ENCODE data around the gene MYO16. TPM values are rescaled to one million over a fixed set of nuclear protein-coding genes. Genes with fewer than 3 reads are reported as not detected.

The MYO16 gene
- polyA plus RNA-seq, 6 donors from 2014 or later, result not detected

DNA sequence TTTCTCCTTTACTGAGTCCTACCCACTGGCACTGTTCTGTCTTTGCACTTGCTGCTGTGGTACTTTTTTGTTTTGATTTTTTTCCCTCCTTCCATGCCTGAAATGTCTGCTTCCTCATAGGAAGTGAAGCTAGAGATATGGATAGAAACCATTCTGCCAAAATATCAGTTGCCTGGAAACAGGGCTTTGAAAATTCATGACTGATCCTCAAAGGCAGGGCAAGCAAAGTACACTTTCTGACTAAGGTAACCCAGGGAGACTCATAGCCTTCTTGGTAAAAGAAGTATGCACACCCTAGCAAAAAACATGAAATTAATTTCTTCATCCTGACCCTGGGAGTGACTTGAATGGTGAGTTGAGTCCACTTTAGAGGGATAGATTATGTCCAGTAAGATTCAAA is 329.8 kb downstream of the MYO16 start:
- Mint-ChIP-seq H3K27ac (no peak overlapping the region), H3K9me3 (no peaks in the 10 kb centered on the region), H3K27me3 (peaks cover 12 to 27% (median 14%) of the 10 kb centered on the region in 3 donors), H3K4me1 (no peaks in the 10 kb centered on the region), H3K36me3 (no peaks in the 10 kb centered on the region), H3K4me3 (no peak overlapping the region)
- ATAC-seq (ENCODE audit: low read depth in 2 of 2), result no peak
- DNase-seq, result no peak

DNA sequence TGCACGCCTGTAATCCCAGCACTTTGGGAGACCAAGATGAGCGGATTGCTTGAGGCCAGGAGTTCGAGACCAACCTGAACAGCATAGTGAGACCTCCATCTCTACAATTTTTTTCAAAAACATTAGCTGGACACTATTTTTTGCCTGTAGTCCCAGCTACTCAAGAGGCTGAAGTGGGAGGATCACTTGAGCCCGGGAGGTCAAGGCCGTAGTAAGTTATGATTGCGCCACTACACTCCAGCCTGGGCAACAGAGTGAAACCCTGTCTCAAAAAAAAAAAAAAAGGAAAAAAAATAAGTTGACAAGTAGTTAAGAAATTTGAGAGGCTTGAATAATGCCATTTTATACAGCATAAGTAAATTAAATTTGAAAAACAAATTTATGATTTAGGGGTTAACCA is 330.6 kb downstream of the MYO16 start:
- no peaks in the 10 kb centered on the region for H3K4me1 Mint-ChIP-seq

DNA sequence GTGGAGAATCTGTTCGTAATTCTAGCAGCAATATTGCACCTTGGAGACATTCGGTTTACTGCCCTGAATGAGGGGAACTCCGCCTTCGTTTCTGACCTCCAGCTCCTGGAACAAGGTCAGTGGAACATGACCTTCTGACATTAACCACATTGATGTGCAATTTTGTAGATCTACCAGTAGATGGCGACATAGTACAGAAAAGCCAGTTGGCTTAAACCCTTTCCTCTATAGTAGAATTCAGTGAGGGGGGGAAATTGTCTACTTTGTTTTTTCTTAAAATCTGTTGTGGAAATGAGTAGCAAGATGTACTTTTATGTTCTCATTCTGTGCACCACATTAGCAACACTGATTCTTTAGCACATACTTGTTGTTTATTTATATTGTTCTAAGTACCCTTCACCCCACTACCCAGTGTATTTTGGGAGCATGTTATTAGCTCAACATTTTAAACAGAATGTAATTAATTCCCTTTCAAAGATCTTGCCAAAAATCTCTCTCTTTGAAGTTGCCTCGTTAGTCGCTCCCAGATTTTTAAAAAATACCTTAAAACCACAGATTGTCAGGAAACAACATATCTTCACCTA is 332.2 kb downstream of the MYO16 start:
- H3K4me3 Mint-ChIP-seq, result peak overlapping the region in 1 of 8 donors; percentile 65

More for the DNA sequence above, 330.6 kb downstream of the MYO16 start:
- H3K4me3 Mint-ChIP-seq, result no peak overlapping the region
- no peak overlapping the region for H3K27ac Mint-ChIP-seq
- DNase-seq, result no peak
- no peak for ATAC-seq (ENCODE audit: low read depth in 2 of 2)
- H3K9me3 Mint-ChIP-seq, result no peaks in the 10 kb centered on the region
- no peaks in the 10 kb centered on the region for H3K36me3 Mint-ChIP-seq
- peaks cover 9 to 26% (median 14%) of the 10 kb centered on the region in 3 donors for H3K27me3 Mint-ChIP-seq

DNA sequence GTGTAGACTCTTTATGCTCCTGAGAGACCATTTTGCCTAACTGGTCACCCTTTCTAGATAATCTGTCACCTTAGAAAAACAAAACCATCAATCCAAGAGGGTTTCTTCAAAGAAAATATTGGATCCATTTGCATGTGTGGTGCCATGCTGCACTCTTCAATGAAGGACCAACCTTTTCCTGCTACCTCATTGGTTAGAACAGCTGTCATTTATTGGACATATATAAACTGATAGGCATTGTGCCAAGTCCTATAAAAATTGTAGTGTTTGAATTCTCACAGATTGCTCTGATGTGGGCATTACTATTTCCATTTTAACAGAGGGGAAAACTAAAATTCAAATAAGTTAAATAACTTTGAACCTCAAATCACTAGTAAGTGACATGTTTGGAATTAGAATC is 333.2 kb downstream of the MYO16 start:
- Mint-ChIP-seq H3K4me3 (no peak overlapping the region), H3K27ac (no peak overlapping the region), H3K9me3 (no peaks in the 10 kb centered on the region), H3K4me1 (no peaks in the 10 kb centered on the region), H3K27me3 (peaks cover 0 to 9% (median 0%) of the 10 kb centered on the region in 3 donors), H3K36me3 (no peaks in the 10 kb centered on the region)
- DNase-seq (no peak), ATAC-seq (ENCODE audit: low read depth in 2 of 2) (no peak)

More for the DNA sequence above, 332.2 kb downstream of the MYO16 start:
- H3K27me3 Mint-ChIP-seq, result peaks cover 3 to 12% (median 4%) of the 10 kb centered on the region in 3 donors
- H3K9me3 Mint-ChIP-seq, result no peaks in the 10 kb centered on the region
- no peaks in the 10 kb centered on the region for H3K36me3 Mint-ChIP-seq
- DNase-seq, result peak; percentile 38
- H3K4me1 Mint-ChIP-seq, result no peaks in the 10 kb centered on the region
- peak; percentile 46 to 72 for ATAC-seq (ENCODE audit: low read depth in 2 of 2)
- H3K27ac Mint-ChIP-seq, result no peak overlapping the region

DNA sequence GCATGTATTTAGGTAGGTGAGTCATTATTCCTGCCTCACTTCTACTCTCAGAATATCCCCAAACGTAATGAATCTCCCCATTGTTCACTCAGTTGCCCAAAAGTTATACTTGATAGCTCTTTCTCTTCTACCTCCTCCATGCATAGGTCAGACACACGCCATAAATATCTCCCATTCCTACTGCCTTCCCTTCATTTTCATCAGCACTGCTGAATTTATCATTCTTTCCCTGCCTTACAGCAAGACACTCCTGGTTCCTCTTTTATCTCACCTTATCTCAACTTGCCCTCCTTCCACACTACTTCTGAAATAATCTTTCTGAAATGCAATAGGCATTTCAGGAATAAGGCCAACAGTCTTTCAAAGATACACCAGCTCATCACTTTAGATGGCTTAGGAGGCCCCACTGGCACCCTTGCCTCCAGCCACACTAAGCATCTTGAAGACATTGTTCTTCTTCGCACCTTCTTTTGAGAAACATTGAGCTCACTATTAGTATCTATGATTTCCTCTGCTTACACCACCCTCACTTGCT is 333.9 kb downstream of the MYO16 start:
- ATAC-seq (ENCODE audit: low read depth in 2 of 2) (no peak), DNase-seq (no peak)
- H3K4me1 Mint-ChIP-seq, result no peaks in the 10 kb centered on the region
- peak overlapping the region in 1 of 6 donors; percentile 0 for H3K27ac Mint-ChIP-seq
- H3K9me3 Mint-ChIP-seq, result no peaks in the 10 kb centered on the region
- peaks cover 0 to 9% (median 0%) of the 10 kb centered on the region in 3 donors for H3K27me3 Mint-ChIP-seq
- no peak overlapping the region for H3K4me3 Mint-ChIP-seq
- H3K36me3 Mint-ChIP-seq, result no peaks in the 10 kb centered on the region

DNA sequence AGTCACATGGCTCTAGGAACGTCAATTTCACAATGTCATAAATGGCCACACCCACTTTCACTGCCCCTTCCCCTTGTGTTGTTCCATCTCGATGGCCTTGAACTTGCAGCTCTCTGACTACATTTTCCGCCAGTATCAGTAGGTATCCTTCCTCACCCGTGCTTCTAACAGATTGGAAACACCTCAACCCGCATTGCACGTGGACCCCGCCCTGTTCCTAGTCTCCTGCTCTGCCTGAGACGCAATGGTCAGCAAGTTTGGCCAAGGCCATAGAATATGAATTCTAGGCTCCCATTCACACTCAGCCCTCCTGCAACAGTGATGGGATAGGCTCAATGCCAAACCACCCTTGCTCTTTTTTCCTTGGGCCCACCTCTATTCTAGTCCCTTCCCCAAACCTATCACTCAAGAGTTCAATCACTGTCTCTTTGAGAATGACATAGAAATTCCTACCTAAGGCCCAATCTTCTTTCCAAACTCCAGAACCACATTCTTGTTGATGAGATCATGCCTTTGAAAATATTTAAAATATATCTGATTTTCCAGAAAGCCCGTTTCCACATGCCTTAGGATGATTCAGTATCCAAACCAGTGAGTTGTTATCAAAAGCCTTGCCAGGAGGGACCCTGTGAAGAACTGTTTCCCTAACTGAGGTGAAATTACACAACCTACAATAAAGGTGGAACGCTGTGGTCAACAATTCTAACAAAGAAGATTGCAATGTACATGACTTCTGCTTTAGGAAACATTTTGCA is 334.6 kb downstream of the MYO16 start:
- H3K27ac Mint-ChIP-seq, result peak overlapping the region in 1 of 6 donors; percentile 41
- ATAC-seq (ENCODE audit: low read depth in 2 of 2), result no peak
- H3K9me3 Mint-ChIP-seq, result no peaks in the 10 kb centered on the region
- no peaks in the 10 kb centered on the region for H3K36me3 Mint-ChIP-seq
- H3K4me3 Mint-ChIP-seq, result no peak overlapping the region
- no peaks in the 10 kb centered on the region for H3K4me1 Mint-ChIP-seq
- no peak for DNase-seq
- peaks cover 0 to 8% (median 0%) of the 10 kb centered on the region in 3 donors for H3K27me3 Mint-ChIP-seq

DNA sequence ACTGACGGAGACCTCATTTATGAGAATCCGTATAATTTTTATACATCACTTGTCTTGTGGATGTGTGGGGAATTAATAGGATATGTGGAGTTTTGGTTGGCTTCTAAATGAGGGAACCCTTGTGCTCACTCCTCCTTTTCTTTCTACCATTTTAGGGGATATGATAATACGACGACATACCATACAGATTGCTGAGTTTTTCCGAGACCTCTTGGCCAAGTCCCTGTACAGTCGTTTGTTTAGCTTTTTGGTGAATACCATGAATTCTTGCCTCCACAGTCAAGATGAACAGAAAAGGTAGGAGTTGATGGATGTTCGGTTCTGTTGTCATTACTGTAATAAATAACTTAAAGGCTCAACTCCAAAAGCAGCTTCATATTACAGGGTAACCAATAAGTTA is 335.2 kb downstream of the MYO16 start:
- H3K36me3 Mint-ChIP-seq, result no peaks in the 10 kb centered on the region
- peaks cover 0 to 4% (median 0%) of the 10 kb centered on the region in 3 donors for H3K27me3 Mint-ChIP-seq
- no peaks in the 10 kb centered on the region for H3K9me3 Mint-ChIP-seq
- ATAC-seq (ENCODE audit: low read depth in 2 of 2), result no peak
- peak overlapping the region in 1 of 6 donors; percentile 41 for H3K27ac Mint-ChIP-seq
- no peaks in the 10 kb centered on the region for H3K4me1 Mint-ChIP-seq
- DNase-seq, result no peak
- H3K4me3 Mint-ChIP-seq, result no peak overlapping the region

DNA sequence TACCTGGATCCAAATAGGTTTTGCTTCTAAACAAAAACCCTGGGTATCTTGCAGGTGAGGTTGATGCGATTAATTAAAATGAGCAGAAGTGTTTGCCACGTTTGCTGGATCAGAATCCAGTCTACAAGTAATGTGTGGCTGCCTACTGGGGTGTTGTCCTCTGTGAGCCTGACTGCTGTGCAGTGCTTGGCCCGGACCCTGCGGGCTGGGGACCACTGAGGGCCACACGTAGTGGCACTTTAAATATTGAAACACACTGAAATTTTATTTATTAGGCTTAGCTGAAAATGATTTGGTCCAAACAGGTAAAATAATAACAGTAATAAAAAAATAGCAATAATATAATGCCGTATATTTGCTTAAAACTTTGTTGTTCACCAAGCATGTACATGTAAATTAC is 338.0 kb downstream of the MYO16 start:
- DNase-seq (no peak), ATAC-seq (ENCODE audit: low read depth in 2 of 2) (no peak)
- no peaks in the 10 kb centered on the region for H3K4me1 Mint-ChIP-seq
- H3K27ac Mint-ChIP-seq, result no peak overlapping the region
- no peaks in the 10 kb centered on the region for H3K27me3 Mint-ChIP-seq
- H3K9me3 Mint-ChIP-seq, result no peaks in the 10 kb centered on the region
- no peak overlapping the region for H3K4me3 Mint-ChIP-seq
- H3K36me3 Mint-ChIP-seq, result no peaks in the 10 kb centered on the region

DNA sequence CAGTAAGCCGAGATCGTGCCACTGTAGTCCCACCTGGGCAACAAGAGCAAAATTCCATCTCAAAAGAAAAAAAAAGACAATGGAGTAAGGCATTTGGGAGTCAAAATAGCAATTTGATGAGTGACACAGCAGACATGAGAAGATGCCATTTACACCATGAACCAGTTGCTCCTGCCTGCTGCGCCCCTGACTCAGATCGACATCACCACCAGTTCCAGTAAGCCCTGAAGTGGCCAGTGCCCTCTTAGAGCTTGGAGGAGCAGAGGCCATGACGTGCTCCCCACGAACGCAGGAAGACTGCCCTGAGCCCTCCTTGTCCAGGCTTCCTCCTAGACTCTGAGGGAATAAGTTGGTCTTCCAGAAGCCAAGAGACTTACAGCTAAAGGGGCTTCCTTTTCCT is 339.2 kb downstream of the MYO16 start:
- Mint-ChIP-seq H3K27ac (no peak overlapping the region), H3K27me3 (peaks cover 0 to 3% (median 0%) of the 10 kb centered on the region in 3 donors), H3K4me3 (no peak overlapping the region), H3K4me1 (no peaks in the 10 kb centered on the region), H3K9me3 (no peaks in the 10 kb centered on the region), H3K36me3 (no peaks in the 10 kb centered on the region)
- no peak for DNase-seq
- no peak for ATAC-seq (ENCODE audit: low read depth in 2 of 2)

DNA sequence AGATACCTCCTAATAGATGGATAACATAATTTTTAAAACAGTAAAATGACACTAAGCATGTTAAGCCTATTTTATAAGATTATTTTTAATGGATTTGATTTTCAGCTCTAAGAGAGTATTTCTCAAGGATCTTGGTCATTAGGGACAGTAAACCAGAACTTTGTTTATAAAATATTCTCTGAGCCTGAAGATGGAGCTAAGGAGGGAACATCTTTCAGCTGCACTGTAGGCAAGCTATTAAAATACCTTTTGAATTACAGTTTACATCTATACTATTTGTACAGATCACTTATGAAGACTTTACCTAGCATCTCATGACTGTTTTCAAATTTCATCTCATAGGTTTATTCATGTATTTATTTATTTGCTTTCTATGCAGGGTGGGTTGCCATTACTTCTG is 345.3 kb downstream of the MYO16 start:
- no peak overlapping the region for H3K27ac Mint-ChIP-seq
- H3K9me3 Mint-ChIP-seq, result no peaks in the 10 kb centered on the region
- no peak for ATAC-seq (ENCODE audit: low read depth in 2 of 2)
- DNase-seq, result no peak
- peaks cover 4 to 16% (median 14%) of the 10 kb centered on the region in 3 donors for H3K27me3 Mint-ChIP-seq
- no peaks in the 10 kb centered on the region for H3K4me1 Mint-ChIP-seq
- no peak overlapping the region for H3K4me3 Mint-ChIP-seq
- no peaks in the 10 kb centered on the region for H3K36me3 Mint-ChIP-seq

DNA sequence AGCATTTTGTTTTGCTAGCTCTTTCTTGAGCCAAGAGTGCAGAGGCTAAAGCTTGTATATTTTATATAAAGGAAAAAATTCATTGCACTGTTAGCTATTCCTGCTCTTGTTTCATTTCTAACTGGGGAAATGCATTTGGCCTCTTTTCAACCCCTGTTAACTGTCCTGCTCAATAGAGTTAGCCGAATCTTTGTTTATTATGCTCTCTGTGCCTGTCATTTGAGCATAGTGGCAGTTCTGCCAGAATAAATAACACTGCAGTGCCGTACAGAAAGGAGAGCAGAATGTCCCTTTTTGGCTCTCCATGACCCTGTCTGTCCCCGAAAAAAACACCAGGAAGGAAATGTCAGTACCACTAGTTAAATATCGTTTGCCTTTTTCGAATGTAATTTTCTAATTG is 350.8 kb downstream of the MYO16 start:
- Mint-ChIP-seq H3K36me3 (no peaks in the 10 kb centered on the region), H3K27ac (no peak overlapping the region), H3K27me3 (peaks cover 15 to 34% (median 16%) of the 10 kb centered on the region in 3 donors), H3K9me3 (no peaks in the 10 kb centered on the region), H3K4me1 (no peaks in the 10 kb centered on the region), H3K4me3 (no peak overlapping the region)
- no peak for ATAC-seq (ENCODE audit: low read depth in 2 of 2)
- DNase-seq, result no peak

DNA sequence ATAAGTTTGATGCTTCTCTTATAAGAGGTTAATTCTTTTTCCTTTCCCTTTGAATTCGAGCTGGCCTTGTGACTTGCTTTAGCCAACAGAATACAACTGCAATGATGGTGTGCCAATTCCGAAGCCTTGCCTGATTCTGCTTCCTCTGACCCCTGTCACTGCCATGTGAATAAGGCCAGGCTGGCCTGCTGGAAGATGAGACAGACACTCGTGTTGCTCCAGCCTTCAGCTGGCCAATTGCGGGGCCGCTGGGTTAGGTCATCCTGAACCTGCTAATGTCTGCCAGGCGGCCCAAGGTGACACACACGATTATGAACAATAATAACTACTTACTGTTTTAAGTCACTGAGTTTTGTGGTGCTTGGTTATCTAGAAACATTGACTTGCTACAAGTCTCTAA is 352.0 kb downstream of the MYO16 start:
- Mint-ChIP-seq H3K36me3 (no peaks in the 10 kb centered on the region), H3K27ac (no peak overlapping the region), H3K4me3 (no peak overlapping the region), H3K27me3 (peaks cover 15 to 34% (median 16%) of the 10 kb centered on the region in 3 donors), H3K9me3 (peaks cover 0 to 2% (median 0%) of the 10 kb centered on the region in 7 donors), H3K4me1 (no peaks in the 10 kb centered on the region)
- ATAC-seq (ENCODE audit: low read depth in 2 of 2), result no peak
- DNase-seq, result no peak

DNA sequence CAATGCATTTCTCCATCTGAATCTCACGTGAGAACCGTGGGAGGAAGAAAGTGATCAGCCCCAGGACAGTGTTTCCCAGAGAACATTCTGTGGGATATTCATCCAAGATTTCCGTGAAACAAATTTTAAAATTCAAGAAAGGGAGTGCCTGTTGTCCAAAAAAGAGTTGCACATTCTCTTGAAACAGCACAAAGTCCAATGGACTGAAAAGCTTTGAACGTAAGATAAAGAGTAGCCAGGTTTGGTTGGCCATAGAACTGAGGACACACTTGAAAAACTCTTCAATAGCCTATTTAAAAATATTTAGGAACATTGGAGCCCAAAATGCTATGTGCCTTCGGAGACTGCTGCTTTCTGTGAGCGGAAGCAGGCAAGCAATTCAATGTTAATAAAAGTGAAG is 353.9 kb downstream of the MYO16 start:
- ATAC-seq (ENCODE audit: low read depth in 2 of 2) (no peak), DNase-seq (no peak)
- Mint-ChIP-seq H3K27ac (no peak overlapping the region), H3K4me3 (no peak overlapping the region), H3K4me1 (no peaks in the 10 kb centered on the region), H3K9me3 (peaks cover 0 to 2% (median 0%) of the 10 kb centered on the region in 7 donors), H3K36me3 (no peaks in the 10 kb centered on the region), H3K27me3 (peaks cover 13 to 27% (median 15%) of the 10 kb centered on the region in 3 donors)

Data from naive B cell (primary cell).